SU-DHL-6 (cell line): Measurements from ENCODE around the gene IQGAP1.
A peak's percentile ranks its signal among the peaks of the same experiment; 100 is the strongest.

Source experiments
- H2AFZ ChIP-seq: fragments of 200-600 bp; sonication (generic); 2 replicates; pipeline ENCODE4 v1.6.1; 2014; ENCODE audit warnings: low read depth, mild to moderate bottlenecking, moderate library complexity, mixed read lengths, antibody characterized with exemption, low read length; ENCODE audit not compliant: severe bottlenecking
- H3F3A ChIP-seq: fragments of 200-600 bp; shearing (Covaris generic); 2 replicates; pipeline ENCODE4 v1.6.0; 2016; ENCODE audit warnings: antibody characterized with exemption, mild to moderate bottlenecking; ENCODE audit not compliant: insufficient read depth
- H3K27ac ChIP-seq: fragments of 200-600 bp; sonication (generic); 2 replicates; pipeline ENCODE4 v1.5.1; 2016; ENCODE audit warnings: low read depth, mild to moderate bottlenecking, low read length, moderate library complexity, mixed read lengths
- H3K27me3 ChIP-seq: fragments of 200-600 bp; sonication (generic), shearing (Covaris generic); 2 replicates; pipeline ENCODE4 v1.6.0; 2014; ENCODE audit warnings: mild to moderate bottlenecking, low read length
- H3K36me3 ChIP-seq: fragments of 200-600 bp; sonication (generic); 2 replicates; pipeline ENCODE4 v1.6.1; 2014; ENCODE audit warnings: mild to moderate bottlenecking, low read length, mixed read lengths
- H3K4me2 ChIP-seq: fragments of 300-600, 200-600 bp; shearing (Covaris generic), sonication (generic); 2 replicates; pipeline ENCODE4 v1.6.0; 2014; ENCODE audit warnings: low read length, low read depth, mild to moderate bottlenecking; ENCODE audit not compliant: poor library complexity, severe bottlenecking
- H3K4me3 ChIP-seq: fragments of 200-600 bp; sonication (generic); 2 replicates; pipeline ENCODE4 v1.5.1; 2014; ENCODE audit warnings: antibody characterized with exemption, low read length, mild to moderate bottlenecking, mixed read lengths; ENCODE audit not compliant: insufficient read depth, poor library complexity, severe bottlenecking
- H3K79me2 ChIP-seq: fragments of 200-600 bp; sonication (generic); 2 replicates; pipeline ENCODE4 v1.6.1; 2014; ENCODE audit warnings: mild to moderate bottlenecking, low read length, moderate library complexity; ENCODE audit not compliant: insufficient read depth
- H3K9ac ChIP-seq: fragments of 200-600 bp; sonication (generic); 2 replicates; pipeline ENCODE4 v1.7.0; 2014; ENCODE audit warnings: mild to moderate bottlenecking, low read length
- H3K9me2 ChIP-seq: fragments of 200-600 bp; sonication (generic); replicated peaks from 2 replicates; pipeline ENCODE4 v1.6.1; 2014; ENCODE audit warnings: low read length; ENCODE audit not compliant: insufficient read depth
- H3K9me3 ChIP-seq: fragments of 200-600 bp; sonication (generic); 2 replicates; pipeline ENCODE4 v1.6.1; 2014; ENCODE audit warnings: low read length, mixed read lengths; ENCODE audit not compliant: insufficient read depth
- H4K20me1 ChIP-seq: fragments of 200-600 bp; sonication (generic); 2 replicates; pipeline ENCODE4 v1.6.1; 2014; ENCODE audit warnings: low read depth, mild to moderate bottlenecking, antibody characterized with exemption, low read length, moderate library complexity, mixed read lengths
- EZH2phosphoT487 ChIP-seq: fragments of 200-600 bp; sonication (generic), shearing (Covaris generic); conservative IDR thresholded peaks from 2 replicates; pipeline ENCODE4 v1.6.1; 2018; ENCODE audit warnings: mild to moderate bottlenecking, antibody characterized with exemption, low read length, moderate library complexity, mixed read lengths
- TF ChIP-seq, protein P1 (sequence below): fragments of 200-600 bp; sonication (generic); IDR thresholded peaks from one replicate; pipeline ENCODE4 v1.5.1; 2017; ENCODE audit warnings: antibody characterized with exemption, mild to moderate bottlenecking, low read length, moderate library complexity; ENCODE audit not compliant: insufficient read depth, poor library complexity, severe bottlenecking

Gene IQGAP1

GRCh38 chr15:90389513-90389912, 1.5 kb downstream of the IQGAP1 start:
- Histone ChIP-seq H3K9ac (peak overlapping the region; percentile 69), H3K9me3 (no peaks in the 10 kb centered on the region), H3F3A (0 out of 2 replicates have a peak, but pooled peaks cover 4% of the 10 kb centered on the region), H3K4me2 (peak overlapping the region; percentile 99), H3K9me2 (no peaks in the 10 kb centered on the region), H3K27me3 (no peaks in the 10 kb centered on the region), H3K4me3 (peak overlapping the region; percentile 81), H2AFZ (no peak overlapping the region), H4K20me1 (no peaks in the 10 kb centered on the region; the same call in 1 of the 2 replicates), H3K36me3 (no peaks in the 10 kb centered on the region; the same call in 1 of the 2 replicates), H3K79me2 (peaks cover 49% of the 10 kb centered on the region), H3K27ac (no peak overlapping the region)
- TF ChIP-seq EZH2phosphoT487 = no peak
- TF ChIP-seq, protein P1, sequence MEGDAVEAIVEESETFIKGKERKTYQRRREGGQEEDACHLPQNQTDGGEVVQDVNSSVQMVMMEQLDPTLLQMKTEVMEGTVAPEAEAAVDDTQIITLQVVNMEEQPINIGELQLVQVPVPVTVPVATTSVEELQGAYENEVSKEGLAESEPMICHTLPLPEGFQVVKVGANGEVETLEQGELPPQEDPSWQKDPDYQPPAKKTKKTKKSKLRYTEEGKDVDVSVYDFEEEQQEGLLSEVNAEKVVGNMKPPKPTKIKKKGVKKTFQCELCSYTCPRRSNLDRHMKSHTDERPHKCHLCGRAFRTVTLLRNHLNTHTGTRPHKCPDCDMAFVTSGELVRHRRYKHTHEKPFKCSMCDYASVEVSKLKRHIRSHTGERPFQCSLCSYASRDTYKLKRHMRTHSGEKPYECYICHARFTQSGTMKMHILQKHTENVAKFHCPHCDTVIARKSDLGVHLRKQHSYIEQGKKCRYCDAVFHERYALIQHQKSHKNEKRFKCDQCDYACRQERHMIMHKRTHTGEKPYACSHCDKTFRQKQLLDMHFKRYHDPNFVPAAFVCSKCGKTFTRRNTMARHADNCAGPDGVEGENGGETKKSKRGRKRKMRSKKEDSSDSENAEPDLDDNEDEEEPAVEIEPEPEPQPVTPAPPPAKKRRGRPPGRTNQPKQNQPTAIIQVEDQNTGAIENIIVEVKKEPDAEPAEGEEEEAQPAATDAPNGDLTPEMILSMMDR = no peak

DNA sequence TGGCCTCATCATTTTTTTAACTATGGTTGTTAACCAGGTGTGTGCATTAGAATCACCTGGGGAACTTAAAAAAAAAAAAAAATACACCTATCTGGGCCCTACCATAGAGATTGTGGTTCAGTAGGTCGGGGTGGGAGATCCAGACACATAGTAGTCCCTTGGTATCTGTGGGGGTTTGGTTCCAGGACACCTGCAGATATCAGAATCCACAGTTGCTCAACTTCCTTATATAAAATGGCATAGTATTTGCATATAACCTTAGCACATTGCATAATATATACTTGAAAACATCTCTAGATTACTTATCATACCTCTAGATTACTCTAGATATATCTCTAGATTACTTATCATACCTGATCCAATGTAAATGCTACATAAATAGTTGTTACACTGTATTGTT, 5.0 kb downstream of the IQGAP1 start:
- Histone ChIP-seq H3K4me2 (no peak overlapping the region), H3K9ac (no peak overlapping the region), H3K4me3 (no peak overlapping the region), H4K20me1 (no peaks in the 10 kb centered on the region; the same call in 1 of the 2 replicates), H3K79me2 (peaks cover 73% of the 10 kb centered on the region), H3K27me3 (no peaks in the 10 kb centered on the region), H2AFZ (no peak overlapping the region), H3K9me3 (no peaks in the 10 kb centered on the region), H3K27ac (no peak overlapping the region), H3K36me3 (no peaks in the 10 kb centered on the region; the same call in 1 of the 2 replicates), H3K9me2 (no peaks in the 10 kb centered on the region), H3F3A (0 out of 2 replicates have a peak, but pooled peaks cover 4% of the 10 kb centered on the region)
- no peak for TF ChIP-seq EZH2phosphoT487
- TF ChIP-seq, protein P1 = no peak

- Histone ChIP-seq H3K9me3 (no peaks in the 10 kb centered on the region), H3K9me2 (no peaks in the 10 kb centered on the region), H3K27me3 (no peaks in the 10 kb centered on the region), H3K27ac (no peak overlapping the region), H3K36me3 (no peaks in the 10 kb centered on the region; the same call in 1 of the 2 replicates), H3F3A (peaks cover 5% of the 10 kb centered on the region; the same call in 1 of the 2 replicates), H3K4me2 (no peak overlapping the region), H4K20me1 (no peaks in the 10 kb centered on the region; the same call in 1 of the 2 replicates), H3K9ac (no peak overlapping the region), H3K4me3 (no peak overlapping the region), H2AFZ (no peak overlapping the region), H3K79me2 (peaks cover 78% of the 10 kb centered on the region)
- no peak for TF ChIP-seq EZH2phosphoT487
- TF ChIP-seq, protein P1 = no peak
Observed at GRCh38 chr15:90394074-90394473, 6.0 kb downstream of the IQGAP1 start.
